HG03175 (cell line): ENCODE measurements around the gene PRSS53.

Experiments used
- ATAC-seq: cut with Tn5 transposase; IDR thresholded peaks from one replicate; pipeline ENCODE4 v1.9.1; 2021; ENCODE audit warnings: mild to moderate bottlenecking, moderate library complexity; ENCODE audit not compliant: unreplicated experiment

The PRSS53 gene

GRCh38 chr16:31080035-31080629 is 8.6 kb downstream of the PRSS53 start:
- no peak for ATAC-seq

DNA sequence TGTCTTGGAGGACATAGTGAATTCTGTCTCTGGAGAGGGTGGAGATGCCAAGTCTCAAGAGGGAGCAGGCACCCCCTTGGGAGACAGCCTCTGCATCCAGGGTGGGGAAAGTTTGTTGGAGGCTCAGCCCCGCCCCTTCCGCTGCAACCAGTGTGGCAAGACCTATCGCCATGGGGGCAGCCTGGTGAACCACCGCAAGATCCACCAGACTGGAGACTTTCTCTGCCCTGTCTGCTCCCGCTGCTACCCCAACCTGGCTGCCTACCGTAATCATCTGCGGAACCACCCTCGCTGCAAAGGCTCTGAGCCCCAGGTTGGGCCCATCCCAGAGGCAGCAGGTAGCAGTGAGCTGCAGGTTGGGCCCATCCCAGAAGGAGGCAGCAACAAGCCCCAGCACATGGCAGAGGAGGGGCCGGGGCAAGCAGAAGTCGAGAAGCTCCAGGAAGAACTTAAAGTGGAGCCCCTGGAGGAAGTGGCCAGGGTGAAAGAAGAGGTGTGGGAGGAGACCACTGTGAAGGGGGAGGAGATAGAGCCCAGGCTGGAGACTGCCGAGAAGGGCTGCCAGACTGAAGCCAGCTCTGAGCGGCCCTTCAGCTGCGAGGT is 9.3 kb downstream of the PRSS53 start:
- no peak for ATAC-seq

GRCh38 chr16:31078597-31079341 is 10.0 kb downstream of the PRSS53 start:
- no peak for ATAC-seq

- ATAC-seq, result no peak
Measured at GRCh38 chr16:31077592-31078396, 10.9 kb downstream of the PRSS53 start.

DNA sequence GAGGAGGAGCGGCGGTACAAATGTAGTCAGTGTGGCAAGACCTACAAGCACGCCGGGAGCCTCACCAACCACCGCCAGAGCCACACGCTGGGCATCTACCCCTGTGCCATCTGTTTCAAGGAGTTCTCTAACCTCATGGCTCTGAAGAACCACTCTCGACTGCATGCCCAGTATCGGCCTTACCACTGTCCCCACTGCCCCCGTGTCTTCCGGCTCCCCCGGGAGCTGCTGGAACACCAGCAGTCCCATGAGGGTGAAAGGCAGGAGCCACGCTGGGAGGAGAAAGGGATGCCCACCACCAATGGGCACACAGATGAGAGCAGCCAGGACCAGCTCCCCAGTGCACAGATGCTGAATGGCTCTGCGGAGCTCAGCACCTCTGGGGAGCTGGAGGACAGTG is 11.7 kb downstream of the PRSS53 start:
- no peak for ATAC-seq

DNA sequence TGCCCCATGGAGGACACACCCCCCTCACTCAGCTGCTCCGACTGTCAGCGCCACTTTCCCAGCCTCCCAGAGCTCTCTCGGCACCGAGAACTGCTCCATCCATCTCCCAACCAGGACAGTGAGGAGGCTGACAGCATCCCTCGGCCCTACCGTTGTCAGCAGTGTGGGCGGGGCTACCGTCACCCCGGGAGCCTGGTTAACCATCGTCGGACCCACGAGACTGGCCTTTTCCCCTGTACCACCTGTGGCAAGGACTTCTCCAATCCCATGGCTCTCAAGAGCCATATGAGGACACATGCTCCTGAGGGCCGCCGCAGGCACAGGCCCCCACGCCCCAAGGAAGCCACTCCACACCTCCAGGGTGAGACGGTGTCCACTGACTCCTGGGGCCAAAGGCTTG is 12.4 kb downstream of the PRSS53 start:
- ATAC-seq, result no peak

- no peak for ATAC-seq
Measured at GRCh38 chr16:31074814-31075183, 13.9 kb downstream of the PRSS53 start.

GRCh38 chr16:31073970-31074813 is 14.6 kb downstream of the PRSS53 start, which contains the start of the genes ZNF646 and ZNF668:
ZNF646 (plus strand) TSS chr16:31074422; CDS start chr16:31076325, 1,903 bp downstream.
ZNF668 (minus strand) TSS chr16:31074240; CDS start chr16:31064459, 9,781 bp downstream.
- peak; percentile 70 for ATAC-seq

DNA sequence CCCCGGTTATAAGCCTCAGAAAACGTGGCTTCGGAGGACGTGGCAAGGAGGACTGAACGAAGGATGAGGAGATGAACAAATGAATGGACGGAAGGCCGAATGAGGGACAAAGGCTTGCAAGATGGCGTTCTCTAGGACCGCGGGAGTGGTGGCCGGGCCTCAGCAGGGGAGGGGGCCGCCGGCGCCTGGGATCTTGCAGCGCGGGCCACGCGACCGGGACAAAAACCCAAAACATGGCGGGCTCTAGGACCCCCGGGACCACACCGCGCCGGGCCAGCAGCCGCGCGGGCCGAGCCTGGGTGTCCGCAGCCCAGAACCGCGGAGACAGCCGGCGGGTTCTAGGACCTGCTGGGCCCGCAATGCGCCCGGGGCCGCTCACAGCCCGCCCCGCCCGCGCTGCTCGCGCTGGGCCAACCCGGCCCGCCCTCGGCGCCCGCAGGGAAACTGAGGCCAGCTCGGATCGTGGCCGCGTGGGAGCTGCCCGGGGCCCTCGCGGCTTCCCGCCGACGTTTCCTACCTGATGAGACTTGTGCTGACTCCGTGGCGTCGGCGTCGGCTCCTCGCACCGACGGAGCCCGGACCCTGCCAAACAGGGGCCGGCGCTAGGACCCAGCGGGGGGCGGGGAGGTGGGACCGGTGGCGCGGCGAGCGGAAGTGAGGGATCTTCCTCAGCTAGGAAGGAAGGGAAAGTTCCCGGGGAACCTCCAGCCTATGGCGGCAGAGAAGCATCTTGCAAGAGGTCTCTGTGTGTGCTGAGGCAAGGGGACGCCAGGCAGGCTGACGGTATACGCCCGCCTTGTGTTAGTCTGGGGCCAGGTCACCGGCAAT is 15.4 kb downstream of the PRSS53 start:
- peak; percentile 56 for ATAC-seq

GRCh38 chr16:31072540-31073141 is 16.1 kb downstream of the PRSS53 start:
- peak; percentile 3 for ATAC-seq

DNA sequence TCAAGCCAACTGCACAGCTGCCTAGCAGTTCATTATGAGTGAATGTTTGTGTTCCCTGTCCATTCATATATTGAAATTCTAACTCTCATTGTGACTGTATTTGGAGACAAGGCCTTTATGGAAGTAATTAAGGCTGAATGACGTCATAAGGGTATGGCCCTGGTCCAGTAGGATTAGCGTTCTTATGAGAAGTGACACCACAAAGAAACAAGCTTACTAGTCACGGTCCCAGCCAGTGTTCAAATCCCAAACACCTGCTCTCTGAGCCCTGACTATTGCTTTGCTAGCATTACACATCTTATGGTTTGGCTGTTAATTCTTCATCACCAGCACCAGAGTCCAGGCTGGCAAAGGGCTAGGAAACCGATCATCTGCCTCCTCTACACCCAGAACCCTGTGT is 16.9 kb downstream of the PRSS53 start:
- no peak for ATAC-seq

GRCh38 chr16:31067342-31067741 is 21.4 kb downstream of the PRSS53 start:
- ATAC-seq, result no peak

- ATAC-seq, result no peak
Measured at GRCh38 chr16:31064882-31065461, 23.8 kb downstream of the PRSS53 start.

DNA sequence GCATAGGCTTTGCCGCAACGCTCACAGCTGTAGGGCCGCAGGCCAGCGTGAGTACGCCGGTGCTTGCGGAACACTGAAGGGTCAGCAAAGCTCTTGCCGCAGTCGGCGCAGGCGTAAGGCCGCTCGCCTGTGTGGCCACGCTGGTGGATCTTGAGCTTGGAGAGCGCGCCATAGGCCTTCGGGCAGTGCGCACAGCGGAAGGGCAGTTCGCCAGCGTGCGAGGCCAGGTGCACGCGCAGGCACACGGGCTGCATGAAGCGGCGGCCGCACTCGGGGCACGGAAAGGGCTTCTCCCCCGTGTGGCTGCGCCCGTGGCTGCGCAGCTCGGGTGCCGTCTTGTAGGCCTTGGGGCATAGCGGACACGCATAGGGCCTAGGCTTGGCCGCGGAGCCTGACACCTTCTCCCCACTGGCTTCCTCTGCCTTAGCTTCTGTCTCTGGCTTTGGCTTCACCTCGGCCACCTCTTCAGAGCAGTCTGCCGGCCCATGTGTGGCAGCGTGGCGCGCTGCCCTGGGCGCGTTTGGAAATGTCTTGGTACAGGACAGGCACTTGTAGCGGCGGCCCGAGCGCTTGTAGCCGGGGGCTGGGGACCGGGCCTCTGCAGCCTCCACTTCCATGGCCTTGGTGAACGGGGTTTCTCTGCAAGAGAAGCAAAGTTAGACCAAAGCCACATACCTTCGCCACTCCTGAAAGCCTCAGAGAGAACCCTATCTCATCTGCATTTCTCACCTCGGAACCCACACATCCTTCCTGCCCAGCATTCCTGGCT is 24.7 kb downstream of the PRSS53 start:
- no peak for ATAC-seq

- no peak for ATAC-seq
Measured at GRCh38 chr16:31063495-31063842, 25.3 kb downstream of the PRSS53 start.

- no peak for ATAC-seq
Measured at GRCh38 chr16:31061813-31062440, 26.8 kb downstream of the PRSS53 start.

- ATAC-seq, result no peak
Measured at GRCh38 chr16:31061126-31061812, 27.5 kb downstream of the PRSS53 start.
